Measurements from ENCODE around the gene ATP6V1E1. TPM values are rescaled to one million over a fixed set of nuclear protein-coding genes. Genes with fewer than 3 reads are reported as not detected.

Gene ATP6V1E1
- polyA plus RNA-seq, 1 of the 3 experiments (the other 2 are of a cell fraction) = 140 TPM

GRCh38 chr22:17548010-17548755, 80.4 kb downstream of the ATP6V1E1 start (continued):
- no peak for TF ChIP-seq USF1 (IDR thresholded peaks at IDR 0.05; ENCODE audit: borderline replicate concordance, low read depth)

DNA sequence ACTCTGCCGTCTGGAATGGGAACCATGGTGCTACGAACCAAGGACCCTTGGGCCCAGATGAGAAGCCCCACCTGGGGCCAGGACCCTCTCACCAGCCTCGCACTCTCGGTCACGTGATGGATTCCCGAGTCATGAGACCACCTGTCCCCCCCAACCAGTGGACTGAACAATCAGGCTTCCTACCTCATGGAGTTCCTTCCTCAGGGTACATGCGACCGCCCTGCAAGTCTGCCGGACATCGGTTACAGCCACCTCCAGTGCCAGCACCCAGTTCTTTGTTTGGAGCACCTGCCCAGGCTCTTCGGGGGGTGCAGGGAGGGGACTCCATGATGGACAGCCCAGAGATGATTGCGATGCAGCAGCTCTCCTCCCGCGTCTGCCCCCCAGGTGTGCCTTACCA, 86.1 kb downstream of the ATP6V1E1 start:
- Histone ChIP-seq H3F3A (replicated peaks; ENCODE audit: insufficient read depth) (no peaks in the 10 kb centered on the region), H3K4me3 (ENCODE audit: low read depth in 2 of 2, low read length in 1 of 2) (no peak overlapping the region), H3K9ac (no peak overlapping the region), H3K9me2 (no peaks in the 10 kb centered on the region), H3K4me2 (no peak overlapping the region), H4K20me1 (ENCODE audit: insufficient read depth) (no peaks in the 10 kb centered on the region), H3K36me3 (replicated peaks in 1 of 2; ENCODE audit: control insufficient read depth in 1 of 2, insufficient read depth in 2 of 2, low read length in 1 of 2) (no peaks in the 10 kb centered on the region), H3K27ac (ENCODE audit: low read depth in 2 of 2, low read length in 1 of 2) (no peak overlapping the region), H3K4me1 (ENCODE audit: control insufficient read depth in 1 of 2, insufficient read depth in 2 of 2, low read depth in 1 of 2, low read length in 1 of 2) (no peaks in the 10 kb centered on the region), H2AFZ (ENCODE audit: low read depth) (no peak overlapping the region), H3K9me3 (no peaks in the 10 kb centered on the region), H3K27me3 (ENCODE audit: insufficient read depth) (no peaks in the 10 kb centered on the region; the same call in 1 of the 2 replicates), H3K79me2 (ENCODE audit: insufficient read depth) (no peaks in the 10 kb centered on the region)
- 23% methylated on average over 5 of the region's 14 CpGs for WGBS (ENCODE audit: low lambda C conversion rate)
- CTCF ChIA-PET = interaction anchor here (2.4 kb wide), 1 partner anchor 16 kb away, joined by 12 read pairs; no protein-coding TSS in a partner anchor
- TF ChIP-seq TEAD4 (IDR thresholded peaks at IDR 0.05; ENCODE audit: borderline replicate concordance, insufficient read depth) (no peak), GATA2 (CRISPR knock-in tag; IDR thresholded peaks at IDR 0.05) (no peak), NFIC (IDR thresholded peaks at IDR 0.05; ENCODE audit: borderline replicate concordance) (no peak)
- DNase-seq = no peak
- POLR2A ChIA-PET = no interaction called here

Other genes starting within 250 kb of the ATP6V1E1 start
- gene SLC25A18, start 65.3 kb downstream of the ATP6V1E1 start, polyA plus RNA-seq (2012; rRNA removed) = 0.02 TPM in 1 of 2 replicates, not detected in the other
- 37.1 and 51.3 TPM in 2 replicates for gene BCL2L13, start 10.0 kb upstream of the ATP6V1E1 start, polyA plus RNA-seq (2012; rRNA removed)
- 109 and 139 TPM in 2 replicates for gene BID, start 145.7 kb upstream of the ATP6V1E1 start, polyA plus RNA-seq (2012; rRNA removed)

All from SK-N-SH (cell line).